GM23338 (cell line): ENCODE measurements around the gene ADAMTS14.

Source experiments
- CREB1 ChIP-seq: fragments of 250-450 bp; sonication (Bioruptor Pico); IDR thresholded peaks from 2 replicates; pipeline ENCODE4 v1.5.0; 2020; ENCODE audit warnings: low read depth, mild to moderate bottlenecking, moderate library complexity
- CTCF ChIP-seq, 2 experiments: fragments of 200-600 bp in 1 of 2; sonication (generic) in 1 of 2; conservative IDR thresholded peaks; 2 replicates each; pipeline versions ENCODE4 v1.5.1 to v1.6.1; 2016 to 2017; ENCODE audit warnings: antibody characterized with exemption in 2 of 2, low read depth in 2 of 2, mild to moderate bottlenecking in 2 of 2, moderate library complexity in 1 of 2
- EZH2phosphoT487 ChIP-seq: fragments of 200-600 bp; sonication (generic); IDR thresholded peaks from one replicate; pipeline ENCODE4 v1.8.1; 2018; ENCODE audit warnings: antibody characterized with exemption; ENCODE audit not compliant: unreplicated experiment
- POLR2AphosphoS5 ChIP-seq: IDR thresholded peaks from 2 replicates; pipeline ENCODE4 v1.6.1; 2016; ENCODE audit warnings: antibody characterized with exemption, low read depth
- REST ChIP-seq: IDR thresholded peaks from one replicate; pipeline ENCODE4 v1.6.1; 2018; ENCODE audit warnings: antibody characterized with exemption; ENCODE audit not compliant: unreplicated experiment

- TF ChIP-seq EZH2phosphoT487 (no peak), CTCF (conservative IDR thresholded peaks at IDR 0.05; ENCODE audit: low read depth in 2 of 2) (no peak), POLR2AphosphoS5 (no peak), CREB1 (CRISPR knock-in tag) (no peak), REST (no peak)
These were observed 79.7 kb downstream of the ADAMTS14 start for GRCh38 chr10:70751991-70752390.
